ENCODE measurements around the gene ZBTB32.

DNA sequence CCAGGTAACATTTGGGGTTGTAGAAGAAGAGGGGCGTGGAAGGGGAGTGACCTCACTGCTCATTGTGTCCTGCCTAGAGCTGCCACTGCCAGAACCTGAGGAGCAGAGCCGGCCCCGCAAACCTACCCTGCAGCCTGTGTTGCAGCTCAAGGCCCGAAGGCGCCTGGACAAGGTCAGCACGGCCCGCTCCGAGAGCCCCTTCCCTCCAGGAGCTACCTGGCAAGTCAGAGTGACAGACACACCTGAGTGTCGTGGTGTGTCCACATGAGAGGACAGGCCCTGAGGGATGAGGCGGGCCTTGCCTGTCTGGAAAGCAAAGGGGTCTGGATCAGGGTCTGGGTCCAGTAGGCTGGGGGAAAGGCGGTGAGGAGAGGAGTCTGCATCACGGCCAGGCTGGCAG is 20.2 kb downstream of the ZBTB32 start:
- no peak for TF ChIP-seq POLR2A (IDR thresholded peaks at IDR 0.05)
- TF ChIP-seq, protein P1, sequence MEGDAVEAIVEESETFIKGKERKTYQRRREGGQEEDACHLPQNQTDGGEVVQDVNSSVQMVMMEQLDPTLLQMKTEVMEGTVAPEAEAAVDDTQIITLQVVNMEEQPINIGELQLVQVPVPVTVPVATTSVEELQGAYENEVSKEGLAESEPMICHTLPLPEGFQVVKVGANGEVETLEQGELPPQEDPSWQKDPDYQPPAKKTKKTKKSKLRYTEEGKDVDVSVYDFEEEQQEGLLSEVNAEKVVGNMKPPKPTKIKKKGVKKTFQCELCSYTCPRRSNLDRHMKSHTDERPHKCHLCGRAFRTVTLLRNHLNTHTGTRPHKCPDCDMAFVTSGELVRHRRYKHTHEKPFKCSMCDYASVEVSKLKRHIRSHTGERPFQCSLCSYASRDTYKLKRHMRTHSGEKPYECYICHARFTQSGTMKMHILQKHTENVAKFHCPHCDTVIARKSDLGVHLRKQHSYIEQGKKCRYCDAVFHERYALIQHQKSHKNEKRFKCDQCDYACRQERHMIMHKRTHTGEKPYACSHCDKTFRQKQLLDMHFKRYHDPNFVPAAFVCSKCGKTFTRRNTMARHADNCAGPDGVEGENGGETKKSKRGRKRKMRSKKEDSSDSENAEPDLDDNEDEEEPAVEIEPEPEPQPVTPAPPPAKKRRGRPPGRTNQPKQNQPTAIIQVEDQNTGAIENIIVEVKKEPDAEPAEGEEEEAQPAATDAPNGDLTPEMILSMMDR (IDR thresholded peaks at IDR 0.05), result no peak
